Heart left ventricle (tissue), 16 donors: ENCODE results near the gene EPHA1. TPM values are rescaled to one million over a fixed set of nuclear protein-coding genes. Genes with fewer than 3 reads are reported as not detected.

Experiments
- ATAC-seq, 4 donors: fragments of 200-7000 bp; cut with Tn5 transposase; one replicate each; pipeline ENCODE4 v1.9.1; 2020 to 2022; ENCODE audit warnings: moderate library complexity in 4 of 4, mild to moderate bottlenecking in 3 of 4, moderate number of reproducible peaks in 1 of 4
- DNase-seq, 5 donors: peaks; one replicate each; pipeline ENCODE4 v3.0.0-alpha.2; 2020
- H3K27ac ChIP-seq, 12 donors: fragments of 200-600 bp; sonication (generic) in 4 of 12; one replicate each; pipeline versions ENCODE4 v1.5.0 to v1.8.0; 2016 to 2022; ENCODE audit warnings: mild to moderate bottlenecking in 2 of 12
- H3K27me3 ChIP-seq, 9 donors: fragments of 200-600 bp; sonication (generic) in 2 of 9; one replicate each; pipeline versions ENCODE4 v1.5.1 to v1.8.0; 2016 to 2022; ENCODE audit warnings: mild to moderate bottlenecking in 3 of 9
- H3K36me3 ChIP-seq, 9 donors: fragments of 200-600 bp; sonication (generic) in 2 of 9; one replicate each; pipeline versions ENCODE4 v1.5.0 to v1.8.0; 2018 to 2022; ENCODE audit warnings: mild to moderate bottlenecking in 2 of 9
- H3K4me1 ChIP-seq, 12 donors: fragments of 200-600 bp; sonication (generic) in 4 of 12; one replicate each; pipeline versions ENCODE4 v1.5.0 to v1.8.0; 2016 to 2022; ENCODE audit warnings: mild to moderate bottlenecking in 3 of 12
- H3K4me3 ChIP-seq, 12 donors: fragments of 200-600 bp; sonication (generic) in 4 of 12; one replicate each; pipeline versions ENCODE4 v1.5.0 to v1.8.0; 2017 to 2022; ENCODE audit warnings: mild to moderate bottlenecking in 9 of 12, moderate library complexity in 4 of 12
- H3K9me3 ChIP-seq, 12 donors: fragments of 200-600 bp; sonication (generic) in 4 of 12; one replicate each; pipeline versions ENCODE4 v1.5.0 to v1.8.0; 2016 to 2022; ENCODE audit warnings: mild to moderate bottlenecking in 1 of 12
- POLR2A ChIP-seq, 2 donors: fragments of 450-650 bp; IDR thresholded peaks; one replicate each; pipeline ENCODE4 v1.6.1; 2017; ENCODE audit warnings: antibody characterized with exemption in 2 of 2, mild to moderate bottlenecking in 2 of 2, moderate library complexity in 2 of 2
- WGBS, 4 donors: extraction: QIAGEN DNeasy Blood & Tissue Kit in 2 of 4; methylation state at CpG; one replicate each; pipeline versions ENCODE4 v1.1.5 to v1.1.7; 2013 to 2018; 5-methylcytosine and 5-hydroxymethylcytosine counted together
- intact Hi-C, 10 donors: fragments of 100-400 bp; cut with DNase I; formaldehyde crosslinking; loops; one replicate each; pipeline versions ENCODE4 v1.11.1 to v1.14.2; 2022
- polyA plus RNA-seq, 2 donors: library from polyadenylated mRNA; stranded (reverse); fragments of 200-250 nt; gene quantifications; one replicate each; pipeline ENCODE4 v1.2.3, GENCODE V29; 2013
- total RNA-seq, 9 donors: library from RNA; depleted of rRNA in 2 of 9; stranded (reverse); fragments of >200 nt in 2 of 9; fragmentation: NEBNext Ultra II Directional in 3 of 9; extraction: Animal tissue kit (Norgen Biotek cat#: 25700) in 3 of 9; gene quantifications; one replicate each; pipeline versions ENCODE4 v1.1.0 to v1.2.4, GENCODE V29; 2016 to 2023
- TF ChIP-seq, protein P1 (sequence below), 12 donors: fragments of 200-600 bp; sonication (generic) in 4 of 12; IDR thresholded peaks; one replicate each; pipeline versions ENCODE4 v1.5.0 to v1.8.0; 2018 to 2022; ENCODE audit warnings: antibody characterized with exemption in 12 of 12, mild to moderate bottlenecking in 5 of 12
- donor health status: ischemic (EF 13 %, LVEDD 7.1; RV severe dilation, severe dysfunction).
- donor health status: healthy with polysubstance abuse.
- donor health status: DM: no; HTN: yes; CAD: no.
- donor health status: DM: no; HTN: no; CAD: no.
- donor health status: ischemic (EF 25% LVEDD 6.9; RV normal size, moderate dysfunction).
- donor health status: ischemic (EF 25% LVEDD 5.7; RV mildly dilated, moderate dysfunction).
- donor health status: healthy.
- donor health status: DM: yes; HTN: yes; CAD: no.
- donor health status: ischemic (EF 35%, LVEDD 5.7; RV mildly dilated, moderate dysfunction).
- donor health status: nonischemic (EF 11% LVEDD 7.7; RV severe dilation, severe dysfunction).
- donor health status: DM: yes; HTN: yes; CAD: no.
- donor health status: PGD.
- donor health status: ischemic (EF 29% LVEDD 5.4; RV normal size, mild dysfunction).
- donor health status: nonischemic (EF 23%, LVEDD 6.1; RV moderate dilation, normal function).

EPHA1 gene
- total and polyA plus RNA-seq, 11 donors, result 0.04 to 0.51 (median 0.27) TPM; not detected in 7

DNA sequence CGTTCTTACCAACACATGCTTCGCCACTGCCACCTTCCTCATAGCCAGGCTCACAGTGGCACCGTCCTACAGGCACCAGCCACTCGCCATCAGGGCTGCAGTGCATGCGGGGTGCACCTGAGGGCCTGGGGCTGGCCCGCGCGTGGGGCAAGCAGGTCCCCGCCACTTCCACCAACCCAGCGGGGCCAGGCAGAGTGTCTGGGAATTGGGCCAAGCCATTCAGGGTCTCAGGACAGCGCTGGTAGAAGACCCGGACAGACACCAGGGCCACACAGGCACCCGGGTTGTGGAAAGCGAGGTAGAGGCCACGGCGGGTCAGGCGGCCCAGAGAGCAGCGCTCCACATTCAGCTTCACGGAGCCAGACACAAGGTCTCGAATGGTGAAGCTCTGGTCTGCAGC lies 9.0 kb downstream of the EPHA1 start:
- H3K9me3 ChIP-seq, result no peaks in the 10 kb centered on the region
- H3K27ac ChIP-seq, result no peak overlapping the region
- H3K4me1 ChIP-seq, result peaks cover 0 to 21% (median 16%) of the 10 kb centered on the region in 12 donors
- H3K27me3 ChIP-seq, result no peaks in the 10 kb centered on the region
- ATAC-seq, result no peak
- 89 to 95% (median 92%) methylated on average over 18 to 20 of the region's 20 CpGs for WGBS, 4 donors
- intact Hi-C loops, result no loop called here
- H3K4me3 ChIP-seq, result no peak overlapping the region
- TF ChIP-seq, protein P1, sequence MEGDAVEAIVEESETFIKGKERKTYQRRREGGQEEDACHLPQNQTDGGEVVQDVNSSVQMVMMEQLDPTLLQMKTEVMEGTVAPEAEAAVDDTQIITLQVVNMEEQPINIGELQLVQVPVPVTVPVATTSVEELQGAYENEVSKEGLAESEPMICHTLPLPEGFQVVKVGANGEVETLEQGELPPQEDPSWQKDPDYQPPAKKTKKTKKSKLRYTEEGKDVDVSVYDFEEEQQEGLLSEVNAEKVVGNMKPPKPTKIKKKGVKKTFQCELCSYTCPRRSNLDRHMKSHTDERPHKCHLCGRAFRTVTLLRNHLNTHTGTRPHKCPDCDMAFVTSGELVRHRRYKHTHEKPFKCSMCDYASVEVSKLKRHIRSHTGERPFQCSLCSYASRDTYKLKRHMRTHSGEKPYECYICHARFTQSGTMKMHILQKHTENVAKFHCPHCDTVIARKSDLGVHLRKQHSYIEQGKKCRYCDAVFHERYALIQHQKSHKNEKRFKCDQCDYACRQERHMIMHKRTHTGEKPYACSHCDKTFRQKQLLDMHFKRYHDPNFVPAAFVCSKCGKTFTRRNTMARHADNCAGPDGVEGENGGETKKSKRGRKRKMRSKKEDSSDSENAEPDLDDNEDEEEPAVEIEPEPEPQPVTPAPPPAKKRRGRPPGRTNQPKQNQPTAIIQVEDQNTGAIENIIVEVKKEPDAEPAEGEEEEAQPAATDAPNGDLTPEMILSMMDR (IDR thresholded peaks at IDR 0.05), result no peak
- no peak for TF ChIP-seq POLR2A (IDR thresholded peaks at IDR 0.05)
- DNase-seq, result peak in 1 of 5 donors; percentile 48
- H3K36me3 ChIP-seq, result no peaks in the 10 kb centered on the region

DNA sequence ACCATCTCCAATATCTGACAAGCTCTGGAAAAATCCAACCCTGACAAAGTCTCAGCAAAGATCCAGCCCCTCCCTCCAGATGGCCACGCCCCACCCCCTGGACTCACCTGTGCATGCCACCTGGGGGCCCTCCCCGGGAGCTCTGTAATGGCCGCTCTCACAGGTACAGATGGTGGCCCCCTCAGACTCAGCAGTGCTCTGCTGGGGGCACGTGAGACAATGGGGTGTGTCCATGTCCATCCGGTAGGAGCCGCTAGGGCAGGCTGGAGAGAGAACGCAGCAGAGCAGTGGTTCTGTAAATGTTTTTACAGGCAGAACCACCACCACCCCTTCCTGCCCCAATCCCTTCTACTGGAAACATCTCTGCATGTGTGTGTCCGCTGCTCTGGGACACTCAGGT lies 9.5 kb downstream of the EPHA1 start:
- no peak for ATAC-seq
- no peak for DNase-seq

DNA sequence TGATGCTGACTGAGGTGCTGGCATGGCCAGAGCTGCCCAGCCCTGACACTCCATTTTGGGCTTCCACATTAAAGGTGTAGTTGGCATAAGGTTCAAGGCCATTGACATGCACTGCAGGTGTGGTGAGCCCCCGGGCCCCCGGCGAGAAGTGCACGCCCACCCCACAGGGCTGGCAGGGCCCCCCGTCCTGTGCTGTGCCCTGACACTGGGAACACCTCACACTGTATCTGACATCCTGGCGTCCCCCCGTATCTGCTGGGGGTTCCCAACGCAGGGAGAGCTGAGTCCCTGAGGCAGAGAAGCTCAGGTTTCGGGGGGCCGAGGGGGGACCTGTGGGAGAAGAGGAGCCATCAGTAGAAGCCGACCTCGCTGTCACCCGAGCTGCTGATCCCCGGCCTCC lies 10.0 kb downstream of the EPHA1 start:
- Histone ChIP-seq H3K27ac (no peak overlapping the region), H3K4me3 (no peak overlapping the region), H3K9me3 (no peaks in the 10 kb centered on the region), H3K4me1 (peaks cover 0 to 29% (median 17%) of the 10 kb centered on the region in 12 donors), H3K36me3 (no peaks in the 10 kb centered on the region), H3K27me3 (no peaks in the 10 kb centered on the region)
- intact Hi-C loops, result no loop called here
- TF ChIP-seq, protein P1 (IDR thresholded peaks at IDR 0.05), result no peak
- TF ChIP-seq POLR2A (IDR thresholded peaks at IDR 0.05), result no peak
- DNase-seq (no peak), ATAC-seq (no peak)
- WGBS, 4 donors, result 95 to 97% (median 95%) methylated on average over 11 to 14 of the region's 14 CpGs

More for the DNA sequence above, 9.5 kb downstream of the EPHA1 start:
- 85 to 93% (median 89%) methylated on average over 5 to 8 of the region's 8 CpGs for WGBS, 4 donors
- H3K36me3 ChIP-seq, result no peaks in the 10 kb centered on the region
- intact Hi-C loops, result no loop called here
- no peaks in the 10 kb centered on the region for H3K9me3 ChIP-seq
- H3K27ac ChIP-seq, result no peak overlapping the region
- TF ChIP-seq, protein P1 (IDR thresholded peaks at IDR 0.05), result no peak
- no peak for TF ChIP-seq POLR2A (IDR thresholded peaks at IDR 0.05)
- H3K27me3 ChIP-seq, result no peaks in the 10 kb centered on the region
- no peak overlapping the region for H3K4me3 ChIP-seq
- peaks cover 0 to 24% (median 16%) of the 10 kb centered on the region in 12 donors for H3K4me1 ChIP-seq

DNA sequence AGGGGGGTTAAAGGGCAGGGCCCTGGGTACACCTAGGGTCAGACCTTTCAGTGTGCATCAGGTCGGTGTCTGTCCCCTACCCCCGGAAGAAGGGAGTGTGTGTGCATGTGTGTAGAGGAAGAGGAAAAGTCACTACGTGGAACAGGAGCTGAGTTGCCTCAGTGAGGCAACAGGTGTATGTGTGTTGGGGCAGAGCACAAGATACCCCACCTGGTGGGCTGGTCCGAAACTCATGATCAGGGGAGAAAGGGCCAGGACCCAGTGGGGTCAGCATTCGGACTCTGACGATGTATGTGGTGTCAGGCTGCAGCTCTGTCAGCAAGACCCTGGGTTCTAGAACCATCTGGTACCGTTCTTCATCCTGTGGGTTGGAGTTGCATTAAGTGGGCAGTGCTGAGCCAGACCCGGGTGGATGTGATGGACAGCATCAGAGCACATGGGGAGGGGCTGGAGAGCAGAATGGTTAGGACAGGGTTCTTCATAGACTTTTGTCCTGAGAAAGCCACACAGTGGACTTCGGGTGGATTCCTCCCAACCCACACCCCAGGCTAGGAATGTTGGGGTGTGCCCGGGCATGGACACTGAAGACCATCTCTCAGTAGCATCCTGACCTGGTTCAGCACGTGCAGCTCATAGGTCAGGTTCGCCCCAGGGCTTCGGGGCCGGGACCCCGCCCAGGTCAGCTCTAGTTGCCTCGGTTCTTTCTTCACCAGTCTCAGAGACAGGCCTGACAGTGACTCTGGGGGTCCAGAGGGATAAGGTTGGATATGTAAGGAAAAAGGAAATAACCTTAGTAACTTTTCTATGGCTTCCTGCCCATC lies 10.7 kb downstream of the EPHA1 start:
- DNase-seq, result peak in 1 of 5 donors; percentile 50
- Histone ChIP-seq H3K27me3 (no peaks in the 10 kb centered on the region), H3K27ac (no peak overlapping the region), H3K36me3 (peaks cover 0 to 2% (median 0%) of the 10 kb centered on the region in 9 donors), H3K4me1 (peaks cover 0 to 35% (median 21%) of the 10 kb centered on the region in 12 donors), H3K4me3 (no peak overlapping the region), H3K9me3 (no peaks in the 10 kb centered on the region)
- intact Hi-C loops, result no loop called here
- WGBS, 4 donors, result 90 to 94% (median 91%) methylated on average over 15 to 16 of the region's 16 CpGs
- no peak for ATAC-seq
- TF ChIP-seq, protein P1 (IDR thresholded peaks at IDR 0.05), result no peak
- TF ChIP-seq POLR2A (IDR thresholded peaks at IDR 0.05), result no peak
